HG02798 (cell line): ENCODE results near the gene EYS.
"Not testable (repeated sequence)": the region's sequence is repeated elsewhere in the genome, so short reads cannot be mapped to it uniquely, and the experiment has no call there.

ENCODE experiments used
- ATAC-seq: cut with Tn5 transposase; IDR thresholded peaks from one replicate; pipeline ENCODE4 v1.9.1; 2021; ENCODE audit warnings: mild to moderate bottlenecking; ENCODE audit not compliant: unreplicated experiment, poor library complexity

EYS gene

DNA sequence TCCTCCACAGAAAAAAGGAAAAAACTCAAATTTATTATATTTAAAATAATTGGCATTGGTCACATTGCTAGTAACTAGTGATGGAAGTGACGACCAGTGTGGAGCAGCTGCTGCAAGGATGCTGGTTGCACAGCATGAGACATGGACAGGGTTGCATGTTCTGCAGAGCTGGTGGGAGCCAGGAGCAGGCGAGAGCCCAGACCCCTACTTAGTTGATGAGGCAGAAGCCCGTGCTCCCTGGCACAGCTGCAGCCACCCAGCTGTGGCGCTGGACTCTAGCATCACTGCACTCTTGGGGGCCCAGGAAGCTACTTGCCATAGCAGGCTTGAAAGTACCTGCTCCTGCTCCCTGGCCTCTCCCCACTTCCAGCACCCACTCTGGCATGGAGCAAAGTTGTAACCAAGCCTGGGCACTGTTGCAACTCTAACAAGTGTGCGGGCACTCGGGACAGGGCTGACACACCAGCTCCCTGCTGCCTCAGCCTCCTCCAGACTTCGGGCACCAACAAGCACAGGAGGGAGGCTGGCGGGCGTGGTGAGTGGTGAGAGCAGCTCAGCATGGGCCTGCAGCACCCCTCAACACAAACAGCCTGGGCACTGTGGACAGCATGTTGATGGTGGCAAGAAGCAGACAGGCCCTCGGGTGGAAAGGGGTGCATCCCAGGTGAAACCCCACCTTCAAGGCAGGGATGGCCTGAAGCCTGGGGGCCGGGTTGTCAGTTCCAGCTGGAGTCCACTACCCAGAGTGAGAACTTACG, 69.6 kb downstream of the EYS start:
- ATAC-seq = no peak

DNA sequence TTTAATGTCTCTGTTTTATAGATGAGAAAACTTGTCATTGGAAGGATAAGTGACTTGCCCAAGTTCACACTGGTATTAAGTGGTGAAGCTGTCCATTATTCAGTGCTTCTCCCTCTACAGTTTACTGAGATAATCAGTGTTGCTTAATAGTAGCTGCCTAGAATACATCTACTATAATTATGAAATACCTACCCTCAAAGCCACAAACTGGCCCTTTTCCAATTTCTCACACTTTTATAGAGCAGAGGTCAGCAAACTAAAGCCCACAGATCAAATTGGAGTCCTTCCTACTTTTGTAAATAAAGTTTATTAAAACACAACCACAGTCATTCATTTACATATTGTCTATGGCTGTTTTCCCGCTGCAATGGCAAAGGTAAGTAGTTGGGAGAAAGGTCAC, 73.5 kb downstream of the EYS start:
- no peak for ATAC-seq

DNA sequence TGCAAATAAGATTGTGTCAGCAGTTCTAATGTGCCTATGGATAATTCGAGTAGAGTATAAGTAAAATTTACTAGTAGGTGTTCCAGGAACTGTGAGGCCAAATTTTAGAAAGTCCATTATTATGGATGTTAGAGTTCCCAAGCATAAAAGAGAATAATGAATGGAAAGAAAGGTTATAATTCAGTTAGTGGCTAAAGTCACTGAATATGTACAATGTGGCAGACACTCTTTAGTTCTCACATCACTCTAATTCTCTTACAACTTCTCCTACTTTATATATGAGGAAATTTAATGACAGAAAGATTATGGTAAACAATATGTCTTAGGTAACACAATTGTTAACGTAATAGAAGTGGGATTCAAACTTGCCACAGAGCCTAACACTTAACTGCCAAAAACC, 75.3 kb downstream of the EYS start:
- no peak for ATAC-seq

DNA sequence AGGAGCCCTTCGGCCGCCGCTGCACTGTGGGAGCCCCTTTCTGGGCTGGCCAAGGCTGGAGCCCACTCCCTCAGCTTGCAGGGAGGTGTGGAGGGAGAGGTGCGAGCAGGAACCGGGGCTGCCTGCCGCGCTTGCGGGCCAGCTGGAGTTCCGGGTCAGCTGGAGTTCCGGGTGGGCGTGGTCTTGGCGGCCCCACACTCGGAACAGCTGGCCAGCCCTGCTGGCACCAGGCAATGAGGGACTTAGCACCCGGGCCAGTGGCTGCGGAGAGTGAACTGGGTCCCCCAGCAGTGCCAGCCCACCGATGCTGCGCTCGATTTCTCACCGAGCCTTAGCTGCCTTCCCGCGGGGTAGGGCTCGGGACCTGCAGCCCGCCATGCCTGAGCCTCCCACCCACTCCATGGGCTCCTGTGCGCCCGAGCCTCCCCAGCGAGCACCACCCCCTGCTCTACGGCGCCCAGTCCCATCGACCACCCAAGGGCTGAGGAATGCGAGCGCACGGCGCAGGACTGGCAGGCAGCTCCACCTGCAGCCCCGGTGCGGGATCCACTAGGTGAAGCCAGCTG, 79.5 kb downstream of the EYS start:
- not testable (repeated sequence) for ATAC-seq

DNA sequence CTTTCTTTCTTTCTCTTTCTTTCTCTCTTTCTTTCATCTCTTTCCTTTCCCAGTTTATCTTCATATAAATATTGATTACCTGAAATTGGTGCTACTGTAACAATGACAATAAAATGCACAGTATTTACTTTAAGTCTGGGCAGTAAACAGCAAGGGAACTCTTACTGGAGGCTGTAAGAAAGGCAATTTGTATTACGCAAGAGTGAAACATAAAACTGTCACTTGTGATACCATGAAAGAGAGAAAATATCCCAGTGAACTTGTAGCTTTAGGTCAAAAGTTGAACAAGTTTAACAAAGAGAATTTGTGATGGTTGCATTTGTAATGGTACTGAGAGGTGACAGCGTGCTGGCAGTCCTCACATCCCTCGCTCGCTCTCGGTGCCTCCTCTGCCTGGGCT, 80.0 kb downstream of the EYS start:
- ATAC-seq = no peak

DNA sequence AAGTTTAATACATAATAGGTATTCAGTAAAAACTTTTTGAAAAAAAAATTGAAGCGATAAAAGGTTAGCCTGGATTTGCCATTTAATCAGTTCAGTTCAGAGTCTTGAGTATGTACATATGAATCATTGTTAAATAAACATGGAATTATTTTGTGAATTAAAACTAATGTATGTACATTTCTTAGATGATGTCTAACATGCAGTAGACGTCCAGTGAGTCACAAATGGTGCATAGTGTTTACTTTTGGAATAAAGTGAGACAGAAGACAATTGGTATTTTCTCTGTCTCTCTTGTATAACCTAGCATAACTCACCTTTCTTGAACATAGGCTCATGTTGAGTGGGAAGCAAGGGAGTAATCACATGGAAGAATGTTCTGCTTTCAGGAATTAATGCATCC, 83.5 kb downstream of the EYS start:
- ATAC-seq = no peak

DNA sequence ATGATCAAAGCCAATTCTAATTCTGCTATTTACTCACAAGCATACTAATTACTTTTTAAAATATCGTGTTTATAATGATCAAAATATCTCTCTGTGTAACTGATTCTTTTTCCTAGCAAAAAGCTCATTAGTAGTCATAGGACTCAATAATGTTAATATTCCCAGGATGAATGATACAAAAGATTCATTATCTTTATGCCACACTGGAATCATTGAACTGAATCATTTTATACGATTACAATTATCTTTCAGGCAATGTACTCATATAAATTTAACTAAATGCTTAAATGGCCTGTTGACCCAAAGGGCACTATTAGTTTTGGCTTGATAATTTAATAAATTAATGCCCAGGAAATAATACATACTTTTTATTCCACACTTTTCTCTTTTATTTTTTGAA, 96.3 kb downstream of the EYS start:
- no peak for ATAC-seq

DNA sequence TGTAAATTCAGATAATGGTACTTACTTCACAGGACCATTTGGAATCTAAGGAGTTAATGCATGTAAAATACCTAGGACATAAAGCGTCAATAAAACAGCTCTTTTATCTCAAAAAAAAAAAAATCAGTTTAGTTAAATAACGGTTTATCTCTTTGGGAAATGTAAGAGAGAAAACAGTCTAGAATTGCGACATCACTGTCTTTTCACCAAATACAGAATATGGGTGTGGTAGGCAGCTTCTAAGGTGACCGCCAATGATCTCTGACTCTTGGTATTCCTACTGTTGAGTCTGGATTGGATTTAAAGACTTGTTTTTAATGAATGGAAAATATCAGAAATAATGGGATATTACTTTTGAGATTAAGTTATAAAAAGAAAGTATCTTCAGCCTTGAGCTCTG, 111.5 kb downstream of the EYS start:
- no peak for ATAC-seq

DNA sequence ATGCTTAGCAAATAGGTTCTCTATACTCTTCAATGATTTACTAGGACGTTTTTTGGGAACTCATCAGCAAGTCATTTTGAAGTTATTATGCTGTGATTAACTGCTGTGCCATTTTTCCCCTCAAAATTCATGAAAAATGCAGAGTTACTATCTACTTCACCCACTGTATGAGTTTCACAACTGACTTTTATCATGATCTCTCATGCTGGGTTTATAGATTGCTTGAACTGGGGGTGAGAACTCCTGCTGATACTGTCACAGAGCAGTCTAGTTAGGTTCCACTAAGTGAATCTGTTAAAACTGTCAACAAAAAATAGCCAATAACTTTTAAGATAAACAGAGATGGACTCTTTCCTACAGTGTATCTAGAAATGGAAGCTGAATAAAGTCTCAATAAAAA, 136.7 kb downstream of the EYS start:
- ATAC-seq = no peak

DNA sequence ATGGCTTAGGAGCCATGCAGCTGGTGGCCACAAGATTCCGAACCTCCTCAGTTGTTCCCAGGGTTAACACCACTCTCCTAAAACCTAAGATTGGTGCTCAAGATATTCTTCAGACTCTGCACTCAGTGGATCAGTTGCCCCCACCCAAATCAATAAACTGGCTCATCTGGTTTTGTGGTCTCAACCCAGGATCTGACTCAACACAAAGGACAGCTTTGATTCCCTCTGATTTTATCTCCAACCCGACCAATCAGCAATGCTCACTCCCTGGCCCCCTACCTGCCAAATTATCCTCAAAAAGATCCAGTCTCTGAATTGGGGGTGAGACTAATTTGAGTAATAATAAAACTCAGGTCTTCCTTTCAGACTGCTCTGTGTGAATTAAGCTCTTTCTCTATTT, 137.5 kb downstream of the EYS start:
- no peak for ATAC-seq

DNA sequence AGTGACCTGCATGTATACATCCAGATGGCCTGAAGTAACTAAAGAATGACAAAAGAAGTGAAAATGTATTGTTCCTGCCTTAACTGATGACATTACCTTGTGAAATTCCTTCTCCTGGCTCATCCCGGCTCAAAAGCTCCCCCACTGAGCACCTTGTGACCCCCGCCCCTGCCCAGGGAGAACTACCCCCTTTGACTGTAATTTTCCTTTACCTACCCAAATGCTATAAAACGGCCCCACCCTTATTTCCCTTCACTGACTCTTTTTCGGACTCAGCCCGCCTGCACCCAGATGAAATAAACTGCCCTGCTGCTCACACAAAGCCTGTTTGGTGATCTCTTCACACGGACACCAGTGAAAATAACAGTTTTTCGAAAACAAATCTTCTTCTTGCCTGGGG, 138.0 kb downstream of the EYS start:
- ATAC-seq = not testable (repeated sequence)

DNA sequence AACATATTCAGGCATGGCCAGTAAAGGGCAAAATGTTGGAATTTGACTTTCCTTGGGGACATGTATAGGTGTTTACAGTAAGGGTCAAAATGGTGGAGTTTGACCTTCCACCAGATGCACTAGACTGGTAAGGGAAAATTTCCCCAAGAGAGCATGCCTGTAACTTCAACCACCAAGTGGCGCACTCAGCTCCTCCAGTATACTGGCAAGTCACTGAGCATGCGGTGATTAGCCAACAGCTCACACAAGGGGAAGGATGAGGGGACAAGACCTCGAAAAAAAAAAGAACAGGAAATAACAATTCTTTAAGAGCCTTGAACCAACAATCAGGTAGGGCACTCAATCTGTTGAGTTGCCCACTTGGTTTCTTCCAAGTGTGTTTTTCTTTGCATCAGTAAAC, 140.9 kb downstream of the EYS start:
- ATAC-seq = no peak

DNA sequence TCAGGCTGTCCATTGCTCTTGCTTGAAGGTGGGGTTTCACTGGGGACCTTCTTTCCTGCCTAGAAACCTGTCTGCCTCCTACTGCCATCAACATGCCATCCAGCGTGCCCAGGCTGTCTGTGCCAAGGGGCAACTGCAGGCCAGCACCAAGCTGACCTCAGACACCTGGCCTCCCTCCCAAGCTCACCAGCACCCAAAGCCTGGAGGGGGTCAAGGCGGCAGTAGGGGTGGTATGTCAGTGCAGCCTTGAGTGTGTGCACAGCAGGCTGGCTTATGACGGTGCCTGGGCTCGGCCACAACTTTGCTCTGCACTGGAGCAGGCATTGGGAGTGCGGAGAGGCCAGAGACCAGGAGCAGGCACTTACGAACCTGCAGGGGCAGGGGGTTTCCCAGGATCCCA, 149.0 kb downstream of the EYS start:
- ATAC-seq = no peak

DNA sequence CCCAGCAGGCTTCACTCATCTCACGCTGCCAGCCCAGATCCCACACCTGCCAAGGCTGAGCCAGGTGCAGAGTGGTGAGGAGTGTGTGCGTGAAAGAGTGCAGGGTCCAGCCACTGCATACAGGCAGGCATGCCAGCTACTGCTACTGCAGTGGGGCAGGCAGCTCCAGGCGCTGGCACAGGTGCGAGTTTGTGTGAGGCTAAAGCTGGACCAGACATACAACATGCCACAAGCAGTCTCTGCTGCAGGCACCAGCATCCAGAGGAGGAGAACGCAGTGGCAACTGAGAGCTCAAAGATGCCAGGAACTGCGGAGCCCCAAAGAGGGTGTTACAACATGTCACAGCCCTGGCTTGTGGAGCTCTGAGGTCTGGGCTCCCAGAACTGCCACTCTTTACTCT, 149.8 kb downstream of the EYS start:
- ATAC-seq = no peak

DNA sequence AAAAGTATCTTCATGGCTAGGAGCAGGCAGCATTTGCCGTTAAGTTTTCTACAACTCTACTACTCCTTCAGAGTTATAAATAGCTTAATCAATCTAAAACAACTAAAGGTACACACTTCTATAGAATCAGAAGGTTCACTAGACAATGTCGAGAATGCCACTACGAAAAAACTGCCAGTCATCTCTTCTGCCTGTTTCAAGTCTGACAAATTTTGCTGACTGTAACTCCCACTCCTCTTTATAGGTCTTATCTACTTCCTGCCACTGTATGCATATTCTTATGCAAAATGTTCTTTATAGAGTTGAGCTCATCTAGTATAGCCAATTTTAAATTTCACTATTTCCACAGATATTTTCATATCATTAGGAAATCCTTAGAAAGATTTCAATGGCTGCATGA, 160.1 kb downstream of the EYS start:
- no peak for ATAC-seq

DNA sequence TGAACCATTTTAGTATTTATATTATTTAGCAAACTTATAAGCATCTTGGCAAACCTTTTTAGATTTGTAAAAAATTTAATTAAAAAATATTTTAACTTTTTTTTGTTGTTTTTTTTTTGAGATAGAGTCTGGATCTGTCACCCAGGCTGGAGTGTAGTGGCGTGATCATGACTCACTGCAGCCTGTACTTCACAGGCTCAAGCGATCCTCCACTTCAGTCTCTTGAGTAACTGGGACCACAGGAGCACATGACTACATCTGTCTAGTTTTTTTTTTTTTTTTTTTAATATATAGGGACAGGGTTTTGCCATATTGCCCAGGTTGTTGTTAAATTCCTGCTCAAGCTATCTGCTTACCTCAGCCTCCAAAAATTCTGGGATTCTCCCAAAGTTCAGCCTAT, 161.1 kb downstream of the EYS start:
- ATAC-seq = no peak

DNA sequence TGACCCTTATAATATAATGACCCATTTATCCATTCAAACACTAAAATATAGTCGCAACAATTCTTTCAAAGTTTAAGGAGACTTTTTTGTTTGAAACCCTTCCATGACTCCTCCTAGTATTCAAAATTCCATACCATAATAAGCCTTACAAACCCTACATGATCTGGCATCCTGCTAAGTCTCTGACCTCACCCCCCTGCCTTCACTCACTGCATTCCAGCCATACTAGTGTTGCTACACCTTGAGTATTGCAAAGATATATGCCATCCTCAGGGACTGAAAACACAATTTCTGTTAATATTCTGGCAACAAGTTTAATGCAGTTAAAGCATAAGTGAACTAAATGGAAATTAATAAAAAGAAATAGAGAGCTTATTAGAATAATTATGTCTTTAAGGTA, 168.4 kb downstream of the EYS start:
- no peak for ATAC-seq

DNA sequence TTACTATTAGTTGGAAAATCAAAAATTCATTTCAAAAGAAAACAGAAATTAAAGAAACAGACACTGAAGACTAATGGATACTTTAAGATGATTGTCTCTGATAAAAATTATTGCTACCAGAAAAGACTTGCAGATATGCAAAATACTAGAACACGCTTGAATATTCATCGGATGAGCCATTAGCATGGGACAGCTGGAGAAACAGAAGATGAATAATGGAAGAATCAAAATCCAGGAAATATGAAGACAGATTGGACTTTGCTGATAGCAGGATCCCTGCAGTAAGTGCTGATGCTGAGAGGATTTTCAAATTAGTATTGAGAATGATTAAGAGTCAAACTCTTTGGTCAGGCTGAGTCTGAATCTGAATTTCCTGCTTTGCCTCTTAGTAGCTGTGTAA, 169.4 kb downstream of the EYS start:
- no peak for ATAC-seq

DNA sequence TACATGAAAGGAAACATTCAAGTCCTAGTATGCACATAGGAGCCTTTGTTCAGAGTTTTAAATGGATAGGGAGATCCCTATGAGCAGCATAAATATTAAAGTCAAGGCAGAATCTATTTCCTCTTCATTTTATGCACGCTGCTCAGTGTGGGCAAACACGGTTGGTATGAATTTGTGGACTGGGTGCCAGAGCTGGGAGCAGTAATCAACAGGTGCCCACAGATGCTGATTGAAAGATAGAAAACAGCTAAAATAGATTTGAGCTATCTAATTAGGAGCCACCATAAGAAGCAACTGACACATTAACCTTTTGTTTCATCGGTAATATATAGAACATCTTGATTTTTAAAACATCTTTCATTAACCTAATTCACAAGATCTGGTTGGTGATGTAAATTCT, 175.5 kb downstream of the EYS start:
- no peak for ATAC-seq

DNA sequence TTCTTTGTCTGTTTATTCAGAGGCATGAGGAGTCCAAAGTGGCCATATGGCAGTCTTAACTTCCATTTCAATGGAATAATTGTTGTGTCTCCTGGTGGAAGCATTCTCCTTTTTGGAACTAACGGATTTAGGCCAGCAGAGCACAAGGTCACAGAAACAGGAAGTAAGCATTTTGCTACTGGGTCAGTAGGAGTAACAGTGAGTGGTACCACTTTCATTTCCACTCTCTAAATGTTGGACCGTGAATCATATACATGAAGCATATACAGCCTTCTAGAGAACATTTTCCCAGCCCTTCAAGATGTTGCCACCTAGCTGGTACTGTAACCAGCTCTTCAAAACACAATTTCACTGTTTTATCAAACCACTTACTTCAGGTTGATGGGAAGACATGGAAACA, 182.8 kb downstream of the EYS start:
- ATAC-seq = peak; percentile 48

DNA sequence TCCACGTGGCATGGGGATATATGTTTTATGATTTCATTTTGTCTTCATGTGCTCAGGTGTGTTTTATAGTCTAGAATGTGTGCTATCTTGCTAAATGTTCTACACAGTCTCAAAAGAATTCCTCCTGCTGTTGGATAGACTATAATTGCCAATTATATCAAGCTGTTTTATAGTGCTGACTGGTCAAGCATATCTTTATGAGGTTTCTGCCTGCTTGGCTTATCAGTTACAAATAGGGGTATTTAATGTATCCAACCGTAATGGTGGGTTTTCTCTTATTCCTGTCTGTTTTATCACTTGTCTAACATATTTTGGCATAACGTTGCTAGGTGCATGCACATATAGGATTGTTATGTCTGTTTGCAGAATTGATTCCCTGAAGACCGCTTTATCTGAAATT, 201.3 kb downstream of the EYS start:
- ATAC-seq = no peak

DNA sequence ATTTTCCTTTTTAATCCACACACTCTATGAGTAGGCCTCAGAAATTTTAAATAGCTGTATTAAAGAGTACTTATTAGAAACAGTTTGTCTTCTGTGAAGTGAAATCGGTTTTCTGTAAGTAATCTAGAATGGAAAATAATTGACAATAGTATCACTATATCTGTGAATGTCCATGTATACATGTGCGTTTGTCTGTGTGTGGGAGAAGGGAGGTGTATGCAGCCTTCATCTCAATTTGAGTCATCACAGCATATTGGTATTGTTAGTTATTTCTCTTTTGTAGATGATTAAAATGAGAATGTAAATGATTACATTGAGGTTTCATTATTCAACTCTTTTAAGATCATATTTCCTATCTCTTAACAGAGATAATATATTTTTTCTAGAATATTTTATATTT, 206.0 kb downstream of the EYS start:
- no peak for ATAC-seq
